H1 (cell line): Measurements from ENCODE around the gene POPDC2. TPM values are rescaled to one million over a fixed set of nuclear protein-coding genes. Genes with fewer than 3 reads are reported as not detected.

Experiments
- CTCF ChIA-PET: fragments of 300-600 bp; sonication (Branson Sonifier 250); formaldehyde crosslinking; loops from one replicate; lab custom pipeline; 2021; ENCODE audit not compliant: partially characterized antibody; lab: Charles Lee
- POLR2A ChIA-PET: fragments of 300-600 bp; sonication (Branson Sonifier 250); formaldehyde crosslinking; loops from one replicate; lab custom pipeline; 2021; ENCODE audit warnings: inconsistent platforms; ENCODE audit not compliant: partially characterized antibody; lab: Charles Lee
- DNase-seq, 2 experiments: peaks; one replicate each; pipeline versions ENCODE4 v3.0.0 to v3.0.0-alpha.2; 2010 to 2022; ENCODE audit warnings: low spot score in 2 of 2, low read depth in 1 of 2, mixed read lengths in 1 of 2
- FAIRE-seq: peaks from 2 replicates; lab custom pipeline; 2011; peaks lifted over from hg19 to GRCh38; lab: Jason Lieb, UNC
- H2AFZ ChIP-seq: 2 replicates; pipeline ENCODE4 v1.8.1; 2012; ENCODE audit warnings: low read length, inconsistent platforms
- H2AK5ac ChIP-seq: 2 replicates; pipeline ENCODE4 v1.6.1; 2013; ENCODE audit warnings: low read depth, low read length
- H2BK120ac ChIP-seq: replicated peaks from 2 replicates; pipeline ENCODE3; 2013; ENCODE audit warnings: low read depth, low read length, inconsistent platforms
- H2BK12ac ChIP-seq: 2 replicates; pipeline ENCODE4 v1.6.1; 2013; ENCODE audit warnings: low read depth, low read length
- H2BK15ac ChIP-seq: 2 replicates; pipeline ENCODE4 v1.6.1; 2013; ENCODE audit warnings: low read length
- H2BK20ac ChIP-seq: 2 replicates; pipeline ENCODE4 v1.6.1; 2013; ENCODE audit warnings: low read length
- H2BK5ac ChIP-seq: 2 replicates; pipeline ENCODE4 v1.6.1; 2013; ENCODE audit warnings: low read depth, low read length
- H3K14ac ChIP-seq: 2 replicates; pipeline ENCODE4 v1.6.1; 2013; ENCODE audit warnings: inconsistent platforms; ENCODE audit not compliant: insufficient read length
- H3K18ac ChIP-seq: 2 replicates; pipeline ENCODE4 v1.6.1; 2013; ENCODE audit warnings: low read length; ENCODE audit errors: extremely low read depth
- H3K23ac ChIP-seq: 2 replicates; pipeline ENCODE4 v1.6.1; 2013; ENCODE audit warnings: inconsistent platforms; ENCODE audit not compliant: insufficient read length
- H3K23me2 ChIP-seq: 2 replicates; pipeline ENCODE4 v1.6.1; 2013; ENCODE audit warnings: low read depth, low read length
- H3K27ac ChIP-seq: 2 replicates; pipeline ENCODE4 v1.6.1; 2011; ENCODE audit warnings: low read depth, low read length, inconsistent platforms
- H3K27me3 ChIP-seq, 4 experiments: replicated peaks in 1 of 4; 1 replicate in 1 of 4; 2 replicates in 3 of 4; pipeline versions ENCODE4 v1.6.1 to v1.8.1; 2011 to 2013; ENCODE audit warnings: low read length in 3 of 4, mild to moderate bottlenecking in 3 of 4, inconsistent platforms in 2 of 4, mixed read lengths in 2 of 4, moderate library complexity in 1 of 4; ENCODE audit not compliant: control insufficient read depth in 3 of 4, insufficient read depth in 3 of 4; ENCODE audit errors: extremely low read depth in 1 of 4
- H3K36me3 ChIP-seq, 4 experiments: 2 replicates each; pipeline versions ENCODE4 v1.6.1 to v1.8.1; 2011 to 2013; ENCODE audit warnings: mild to moderate bottlenecking in 4 of 4, low read length in 3 of 4, moderate library complexity in 2 of 4, control low read depth in 1 of 4, inconsistent platforms in 1 of 4; ENCODE audit not compliant: insufficient read depth in 4 of 4, control insufficient read depth in 2 of 4
- H3K4ac ChIP-seq: replicated peaks from 2 replicates; pipeline ENCODE3; 2013; ENCODE audit warnings: low read length, low read depth, mixed read lengths, inconsistent platforms; ENCODE audit not compliant: insufficient read length
- H3K4me1 ChIP-seq, 4 experiments: replicated peaks in 1 of 4; 1 replicate in 1 of 4; 2 replicates in 3 of 4; pipeline versions ENCODE4 v1.6.1 to v1.8.1; 2011 to 2013; ENCODE audit warnings: low read length in 3 of 4, inconsistent platforms in 2 of 4, mixed read lengths in 1 of 4; ENCODE audit not compliant: insufficient read depth in 4 of 4, control insufficient read depth in 3 of 4
- H3K4me2 ChIP-seq, 2 experiments: 2 replicates each; pipeline versions ENCODE4 v1.6.1 to v1.8.1; 2011 to 2013; ENCODE audit warnings: low read depth in 2 of 2, low read length in 2 of 2, control low read depth in 1 of 2, inconsistent platforms in 1 of 2, mild to moderate bottlenecking in 1 of 2; ENCODE audit not compliant: insufficient read depth in 1 of 2
- H3K4me3 ChIP-seq, 4 experiments: fragments of 200-600, 300-600 bp in 1 of 4; sonication (generic), shearing (Covaris generic), sonication (Bioruptor Twin) in 1 of 4; 2 replicates each; pipeline versions ENCODE4 v1.5.1 to v1.8.1; 2011 to 2016; ENCODE audit warnings: low read length in 4 of 4, low read depth in 3 of 4, control low read depth in 2 of 4, inconsistent platforms in 2 of 4, mild to moderate bottlenecking in 2 of 4, mixed read lengths in 1 of 4, moderate library complexity in 1 of 4; ENCODE audit not compliant: insufficient read depth in 2 of 4; ENCODE audit errors: extremely low read depth in 1 of 4
- H3K56ac ChIP-seq: replicated peaks from 2 replicates; pipeline ENCODE3; 2013; ENCODE audit warnings: low read depth, mild to moderate bottlenecking, mixed read lengths, low read length, inconsistent platforms; ENCODE audit not compliant: insufficient read length
- H3K79me1 ChIP-seq: 2 replicates; pipeline ENCODE4 v1.6.1; 2013; ENCODE audit warnings: low read depth, low read length, control low read depth
- H3K79me2 ChIP-seq, 2 experiments: 2 replicates each; pipeline versions ENCODE4 v1.6.1 to v1.8.1; 2012 to 2013; ENCODE audit warnings: low read length in 2 of 2, mild to moderate bottlenecking in 2 of 2, inconsistent platforms in 1 of 2; ENCODE audit not compliant: insufficient read depth in 2 of 2, control insufficient read depth in 1 of 2
- H3K9ac ChIP-seq, 4 experiments: replicated peaks in 1 of 4; 1 replicate in 1 of 4; 2 replicates in 3 of 4; pipeline versions ENCODE4 v1.6.1 to v1.8.1; 2011 to 2013; ENCODE audit warnings: low read depth in 3 of 4, low read length in 3 of 4, control low read depth in 2 of 4, mild to moderate bottlenecking in 2 of 4, moderate library complexity in 2 of 4, inconsistent platforms in 1 of 4; ENCODE audit errors: extremely low read depth in 1 of 4
- H3K9me3 ChIP-seq, 2 experiments: 2 replicates each; pipeline versions ENCODE4 v1.6.1 to v1.8.1; 2012 to 2013; ENCODE audit warnings: mild to moderate bottlenecking in 2 of 2, moderate library complexity in 2 of 2, control low read depth in 1 of 2, inconsistent platforms in 1 of 2, low read depth in 1 of 2, low read length in 1 of 2, mixed read lengths in 1 of 2; ENCODE audit not compliant: insufficient read depth in 2 of 2
- H4K20me1 ChIP-seq, 2 experiments: replicated peaks in 1 of 2; 2 replicates each; pipeline versions ENCODE3 to v1.8.1; 2011 to 2013; ENCODE audit warnings: inconsistent platforms in 2 of 2, low read length in 2 of 2, mild to moderate bottlenecking in 1 of 2; ENCODE audit not compliant: insufficient read depth in 2 of 2, control insufficient read depth in 1 of 2
- H4K5ac ChIP-seq: 2 replicates; pipeline ENCODE4 v1.6.1; 2013; ENCODE audit warnings: low read length, low read depth, mixed read lengths, inconsistent platforms; ENCODE audit not compliant: insufficient read length
- H4K8ac ChIP-seq: 2 replicates; pipeline ENCODE4 v1.8.0; 2013; ENCODE audit warnings: mild to moderate bottlenecking, moderate library complexity, low read length, inconsistent platforms; ENCODE audit not compliant: insufficient read depth; ENCODE audit errors: extremely low read depth
- H4K91ac ChIP-seq: replicated peaks from 2 replicates; pipeline ENCODE3; 2013; ENCODE audit warnings: low read length, mixed read lengths, inconsistent platforms; ENCODE audit not compliant: insufficient read length
- RAD21 ChIP-seq, 2 experiments: IDR thresholded peaks in 1 of 2; conservative IDR thresholded peaks in 1 of 2; 2 replicates each; pipeline ENCODE4 v1.6.1; 2011; ENCODE audit warnings: low read depth in 2 of 2, low read length in 2 of 2, improper control_type of control experiment in 1 of 2, inconsistent platforms in 1 of 2, mild to moderate bottlenecking in 1 of 2, moderate library complexity in 1 of 2
- RNF2 ChIP-seq: fragments of 200-900, 300-1000 bp; sonication (generic); IDR thresholded peaks from 2 replicates; pipeline ENCODE4 v1.7.1; 2016; ENCODE audit warnings: borderline replicate concordance, low read depth, mild to moderate bottlenecking, antibody characterized with exemption, low read length; ENCODE audit not compliant: poor library complexity, severe bottlenecking; ENCODE audit errors: missing control alignments
- WGBS, 2 experiments: shearing (Covaris generic) in 1 of 2; methylation state at CpG; one replicate each; pipeline versions ENCODE4 v1.1.6 to v1.1.7; 2013 to 2015; ENCODE audit warnings: low lambda C conversion rate in 2 of 2, mixed read lengths in 2 of 2, inconsistent platforms in 1 of 2, low coverage in 1 of 2, missing lambda C conversion rate in 1 of 2; ENCODE audit not compliant: insufficient replicate concordance in 2 of 2, insufficient coverage in 1 of 2, insufficient read length in 1 of 2; ENCODE audit errors: extremely low coverage in 1 of 2, missing lambda C conversion rate in 1 of 2; 5-methylcytosine and 5-hydroxymethylcytosine counted together
- polyA plus RNA-seq, 7 experiments: library from polyadenylated mRNA; depleted of rRNA in 3 of 7; stranded (reverse) in 5 of 7; unstranded in 2 of 7; fragments of >200 nt in 5 of 7; fragments of 200-250 nt in 2 of 7; gene quantifications; 1 replicate in 5 of 7; 2 replicates in 1 of 7; 4 replicates in 1 of 7; pipeline versions ENCODE4 v1.2.1 to v1.2.3, GENCODE V29; 2011 to 2013; ENCODE audit warnings: missing spikeins in 2 of 7, mixed read lengths in 2 of 7
- total RNA-seq: library from RNA; stranded (reverse); fragmentation: NEBNext Ultra II Directional; extraction: Animal tissue kit (Norgen Biotek cat#: 25700); gene quantifications from 2 replicates; pipeline ENCODE4 v1.2.1, GENCODE V29; 2021

Gene POPDC2
- total and polyA plus RNA-seq, 2 of the 8 experiments (the other 6 are each of a cell fraction or from before 2014, with no cell fraction given) = 0.65 to 1.1 TPM

- Histone ChIP-seq H3K4me2 (no peak overlapping the region), H3K56ac (no peak overlapping the region), H3K23ac (no peak overlapping the region), H3K36me3 (no peaks in the 10 kb centered on the region), H4K8ac (peak overlapping the region; percentile 57; the same call in 1 of the 2 replicates), H4K5ac (no peak overlapping the region), H3K79me1 (no peaks in the 10 kb centered on the region), H3K14ac (no peak overlapping the region), H3K23me2 (no peaks in the 10 kb centered on the region), H3K18ac (no peak overlapping the region), H2BK12ac (no peak overlapping the region), H2AFZ (peak overlapping the region; percentile 29; the same call in 1 of the 2 replicates), H2BK5ac (no peak overlapping the region), H2BK15ac (no peak overlapping the region), H3K4me3 (no peak overlapping the region), H2BK120ac (no peak overlapping the region), H3K4ac (no peak overlapping the region), H3K27me3 (no peaks in the 10 kb centered on the region), H3K9ac (no peak overlapping the region), H3K79me2 (no peaks in the 10 kb centered on the region), H2AK5ac (no peak overlapping the region), H2BK20ac (no peak overlapping the region), H3K9me3 (no peaks in the 10 kb centered on the region), H3K4me1 (peaks cover 0 to 7% (median 2%) of the 10 kb centered on the region in 4 experiments; a peak in 3 of 7 replicates), H4K91ac (no peak overlapping the region), H4K20me1 (no peaks in the 10 kb centered on the region), H3K27ac (no peak overlapping the region)
- ChIA-PET POLR2A (interaction anchor here (1.4 to 1.6 kb wide), 2 partner anchors 10 to 14 kb away, joined by 4 to 5 read pairs; partner anchors contain the start of gene POPDC2), CTCF (interaction anchor here (2.6 to 3.0 kb wide), 2 partner anchors 11 kb away, joined by 9 to 10 read pairs; no protein-coding TSS in a partner anchor)
- FAIRE-seq (no peak), DNase-seq (no peak)
- no peak for TF ChIP-seq RAD21 (IDR thresholded peaks at IDR 0.05 in 1 of 2, conservative IDR thresholded peaks at IDR 0.05 in 1 of 2; ENCODE audit: low read depth in 2 of 2, low read length in 2 of 2)
- no peak for TF ChIP-seq RNF2
- WGBS, 2 experiments = 91% methylated on average over 2 of the region's 2 CpGs; no CpG with 5 or more reads in 1 of the 2 experiments
Observed at GRCh38 chr3:119647171-119647570, 13.2 kb downstream of the POPDC2 start.
